Thyroid gland (tissue), 4 donors: ENCODE results near the gene MACROD1.

Experiments used
- CTCF ChIP-seq, 6 experiments: fragments of 200-600 bp in 3 of 6; fragments of 450-650 bp in 3 of 6; sonication (generic) in 3 of 6; IDR thresholded peaks; one replicate each; pipeline ENCODE4 v1.5.1; 2016 to 2019; ENCODE audit warnings: antibody characterized with exemption in 6 of 6, mild to moderate bottlenecking in 2 of 6, inconsistent platforms in 1 of 6, moderate library complexity in 1 of 6
- POLR2A ChIP-seq, 2 donors: fragments of 450-650 bp; IDR thresholded peaks; one replicate each; pipeline ENCODE4 v1.6.1; 2017; ENCODE audit warnings: antibody characterized with exemption in 2 of 2, mild to moderate bottlenecking in 2 of 2, moderate library complexity in 1 of 2

GRCh38 chr11:63998558-63999348 is 167.2 kb downstream of the MACROD1 start:
- TF ChIP-seq CTCF (IDR thresholded peaks at IDR 0.05), result no peak
- TF ChIP-seq POLR2A (IDR thresholded peaks at IDR 0.05), result no peak
